Mammary epithelial cell (primary cell): ENCODE measurements around the gene TTC33.

Experiments used
- EZH2 ChIP-seq: IDR thresholded peaks from 2 replicates; pipeline ENCODE4 v1.6.1; 2012; ENCODE audit warnings: low read length, inconsistent platforms, borderline replicate concordance
- TF ChIP-seq, protein P1 (sequence below), 2 donors: IDR thresholded peaks in 1 of 2; conservative IDR thresholded peaks in 1 of 2; 2 replicates each; pipeline ENCODE4 v1.5.1; 2011 to 2012; ENCODE audit warnings: inconsistent platforms in 2 of 2, low read length in 2 of 2, mild to moderate bottlenecking in 2 of 2, control low read depth in 1 of 2, low read depth in 1 of 2; ENCODE audit not compliant: insufficient read depth in 1 of 2; ENCODE audit errors: extremely low read depth in 1 of 2

DNA sequence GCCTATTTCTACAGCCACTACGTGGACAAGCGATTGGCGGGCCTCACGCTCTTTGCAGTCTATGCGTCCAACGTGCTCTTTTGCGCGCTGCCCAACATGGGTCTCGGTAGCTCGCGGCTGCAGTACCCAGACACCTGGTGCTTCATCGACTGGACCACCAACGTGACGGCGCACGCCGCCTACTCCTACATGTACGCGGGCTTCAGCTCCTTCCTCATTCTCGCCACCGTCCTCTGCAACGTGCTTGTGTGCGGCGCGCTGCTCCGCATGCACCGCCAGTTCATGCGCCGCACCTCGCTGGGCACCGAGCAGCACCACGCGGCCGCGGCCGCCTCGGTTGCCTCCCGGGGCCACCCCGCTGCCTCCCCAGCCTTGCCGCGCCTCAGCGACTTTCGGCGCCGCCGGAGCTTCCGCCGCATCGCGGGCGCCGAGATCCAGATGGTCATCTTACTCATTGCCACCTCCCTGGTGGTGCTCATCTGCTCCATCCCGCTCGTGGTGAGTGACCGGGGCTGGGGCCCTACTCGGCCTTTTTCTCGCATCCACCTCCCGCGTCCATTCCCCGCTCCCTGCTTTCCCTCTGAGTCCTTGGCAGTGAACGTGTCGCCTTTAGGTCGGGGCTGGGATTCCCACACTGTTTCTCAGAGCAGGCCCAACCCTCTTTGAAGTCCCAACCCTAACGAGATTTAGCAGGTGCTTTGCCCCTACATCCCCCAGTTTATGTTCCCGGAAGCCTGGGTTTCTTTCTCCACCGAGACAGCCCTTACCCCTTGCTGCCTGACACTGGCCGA is 74.2 kb downstream of the TTC33 start:
- TF ChIP-seq, protein P1, sequence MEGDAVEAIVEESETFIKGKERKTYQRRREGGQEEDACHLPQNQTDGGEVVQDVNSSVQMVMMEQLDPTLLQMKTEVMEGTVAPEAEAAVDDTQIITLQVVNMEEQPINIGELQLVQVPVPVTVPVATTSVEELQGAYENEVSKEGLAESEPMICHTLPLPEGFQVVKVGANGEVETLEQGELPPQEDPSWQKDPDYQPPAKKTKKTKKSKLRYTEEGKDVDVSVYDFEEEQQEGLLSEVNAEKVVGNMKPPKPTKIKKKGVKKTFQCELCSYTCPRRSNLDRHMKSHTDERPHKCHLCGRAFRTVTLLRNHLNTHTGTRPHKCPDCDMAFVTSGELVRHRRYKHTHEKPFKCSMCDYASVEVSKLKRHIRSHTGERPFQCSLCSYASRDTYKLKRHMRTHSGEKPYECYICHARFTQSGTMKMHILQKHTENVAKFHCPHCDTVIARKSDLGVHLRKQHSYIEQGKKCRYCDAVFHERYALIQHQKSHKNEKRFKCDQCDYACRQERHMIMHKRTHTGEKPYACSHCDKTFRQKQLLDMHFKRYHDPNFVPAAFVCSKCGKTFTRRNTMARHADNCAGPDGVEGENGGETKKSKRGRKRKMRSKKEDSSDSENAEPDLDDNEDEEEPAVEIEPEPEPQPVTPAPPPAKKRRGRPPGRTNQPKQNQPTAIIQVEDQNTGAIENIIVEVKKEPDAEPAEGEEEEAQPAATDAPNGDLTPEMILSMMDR (conservative IDR thresholded peaks at IDR 0.05 in 1 of 2, IDR thresholded peaks at IDR 0.05 in 1 of 2; ENCODE audit: extremely low read depth in 1 of 2, insufficient read depth in 1 of 2, low read depth in 1 of 2, low read length in 2 of 2), result no peak
- no peak for TF ChIP-seq EZH2
